ENCODE data around the gene C1orf216. TPM values are rescaled to one million over a fixed set of nuclear protein-coding genes. Genes with fewer than 3 reads are reported as not detected.
A peak's percentile ranks its signal among the peaks of the same experiment; 100 is the strongest.

The C1orf216 gene
- total and polyA plus RNA-seq, 2 of the 8 experiments (the other 6 are each of a cell fraction or from before 2014, with no cell fraction given) = 7.5 to 10.8 TPM

DNA sequence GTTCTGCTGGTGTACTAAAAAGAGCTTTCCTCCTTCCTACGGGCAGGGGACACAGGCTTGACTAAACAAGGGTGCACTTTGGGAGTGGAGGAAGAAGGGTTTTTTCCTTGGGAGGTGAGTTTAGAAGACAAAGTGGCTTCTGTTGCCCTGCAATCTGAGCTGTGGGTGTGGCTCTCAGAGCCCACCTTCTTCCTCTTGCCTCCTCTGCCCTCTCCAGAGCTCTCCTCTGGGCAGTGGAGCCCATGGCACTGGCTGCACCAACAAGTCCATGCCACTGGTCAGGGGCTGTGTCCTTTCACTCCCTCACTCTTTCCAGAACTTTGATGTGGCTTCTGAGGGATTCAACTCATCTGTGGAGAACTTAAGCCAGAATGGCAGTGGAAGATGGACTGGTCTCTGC, 51.8 kb downstream of the C1orf216 start:
- Histone ChIP-seq H4K20me1 (replicated peaks in 1 of 2; ENCODE audit: control insufficient read depth in 1 of 2, insufficient read depth in 2 of 2, low read length in 2 of 2) (no peaks in the 10 kb centered on the region), H3K4ac (replicated peaks; ENCODE audit: insufficient read length, low read depth, low read length) (no peak overlapping the region), H3K9ac (replicated peaks in 1 of 4; ENCODE audit: extremely low read depth in 1 of 4, low read depth in 3 of 4, low read length in 3 of 4) (no peak overlapping the region), H3K4me2 (ENCODE audit: insufficient read depth in 1 of 2, low read depth in 2 of 2, low read length in 2 of 2) (no peak overlapping the region), H4K91ac (replicated peaks; ENCODE audit: insufficient read length, low read length) (no peak overlapping the region), H2AK5ac (ENCODE audit: low read depth, low read length) (no peak overlapping the region), H4K8ac (ENCODE audit: extremely low read depth, insufficient read depth, low read length) (no peak overlapping the region), H3K9me3 (ENCODE audit: insufficient read depth in 2 of 2, low read depth in 1 of 2, low read length in 1 of 2) (no peaks in the 10 kb centered on the region), H2BK12ac (ENCODE audit: low read depth, low read length) (no peak overlapping the region), H3K56ac (replicated peaks; ENCODE audit: insufficient read length, low read depth, low read length) (no peak overlapping the region), H3K4me3 (ENCODE audit: extremely low read depth in 1 of 4, insufficient read depth in 2 of 4, low read depth in 3 of 4, low read length in 4 of 4) (no peak overlapping the region), H3K4me1 (replicated peaks in 1 of 4; ENCODE audit: control insufficient read depth in 3 of 4, insufficient read depth in 4 of 4, low read length in 3 of 4) (peaks cover 0 to 4% (median 2%) of the 10 kb centered on the region in 4 experiments; a peak in 3 of 7 replicates), H3K27ac (ENCODE audit: low read depth, low read length) (no peak overlapping the region), H3K23me2 (ENCODE audit: low read depth, low read length) (no peaks in the 10 kb centered on the region; the same call in 1 of the 2 replicates), H2BK20ac (ENCODE audit: low read length) (no peak overlapping the region), H2BK15ac (ENCODE audit: low read length) (no peak overlapping the region), H2AFZ (ENCODE audit: low read length) (peak overlapping the region; percentile 100), H3K23ac (ENCODE audit: insufficient read length) (no peak overlapping the region), H3K18ac (ENCODE audit: extremely low read depth, low read length) (no peak overlapping the region), H3K14ac (ENCODE audit: insufficient read length) (no peak overlapping the region), H2BK5ac (ENCODE audit: low read depth, low read length) (no peak overlapping the region), H3K79me1 (ENCODE audit: low read depth, low read length) (no peaks in the 10 kb centered on the region), H2BK120ac (replicated peaks; ENCODE audit: low read depth, low read length) (no peak overlapping the region), H3K27me3 (replicated peaks in 1 of 4; ENCODE audit: control insufficient read depth in 3 of 4, extremely low read depth in 1 of 4, insufficient read depth in 3 of 4, low read length in 3 of 4) (peaks cover 0 to 2% (median 0%) of the 10 kb centered on the region in 4 experiments; a peak in 1 of 7 replicates), H3K79me2 (ENCODE audit: control insufficient read depth in 1 of 2, insufficient read depth in 2 of 2, low read length in 2 of 2) (no peaks in the 10 kb centered on the region), H4K5ac (ENCODE audit: insufficient read length, low read depth, low read length) (no peak overlapping the region), H3K36me3 (ENCODE audit: control insufficient read depth in 2 of 4, insufficient read depth in 4 of 4, low read length in 3 of 4) (no peaks in the 10 kb centered on the region)
- no peak for TF ChIP-seq KDM5A (IDR thresholded peaks at IDR 0.05; ENCODE audit: low read length)
- TF ChIP-seq CEBPB (IDR thresholded peaks at IDR 0.05; ENCODE audit: low read depth, low read length) = 0 out of 2 replicates have a peak, but pooled peaks have one; percentile 28
- TF ChIP-seq POU5F1 (IDR thresholded peaks at IDR 0.05; ENCODE audit: low read depth, low read length) = no peak
- no peak for TF ChIP-seq CBX5 (IDR thresholded peaks at IDR 0.05; ENCODE audit: low read depth, low read length)
- no peak for TF ChIP-seq MAFK (IDR thresholded peaks at IDR 0.05; ENCODE audit: low read depth, low read length)
- no peak for TF ChIP-seq SRF (IDR thresholded peaks at IDR 0.05; ENCODE audit: low read depth, low read length)
- DNase-seq (ENCODE audit: low read depth in 1 of 2, low spot score in 2 of 2) (no peak), FAIRE-seq (no peak)
- 72% methylated on average over 1 of the region's 1 CpG; no CpG with 5 or more reads in 1 of the 2 experiments for WGBS, 2 experiments (ENCODE audit: extremely low coverage in 1 of 2, insufficient coverage in 1 of 2, insufficient read length in 1 of 2, insufficient replicate concordance in 2 of 2, low coverage in 1 of 2, low lambda C conversion rate in 2 of 2, missing lambda C conversion rate in 1 of 2)
- ChIA-PET POLR2A (ENCODE audit: partially characterized antibody) (interaction anchor here (1.1 to 2.2 kb wide), 5 partner anchors 9 to 47 kb away, joined by 3 to 8 read pairs (median 3); no protein-coding TSS in a partner anchor), CTCF (ENCODE audit: partially characterized antibody) (interaction anchor here (0.7 to 1.9 kb wide), 5 partner anchors 10 to 216 kb away, joined by 3 to 5 read pairs (median 4); no protein-coding TSS in a partner anchor)
